ES-I3 (cell line): Measurements from ENCODE around the gene ZNF76.
"Not testable (repeated sequence)": the region's sequence is repeated elsewhere in the genome, so short reads cannot be mapped to it uniquely, and the experiment has no call there.

ENCODE experiments used
- H3K36me3 ChIP-seq: 2 replicates; pipeline ENCODE4 v1.6.1; 2013; ENCODE audit warnings: mild to moderate bottlenecking, low read length, control low read depth, moderate library complexity; ENCODE audit not compliant: insufficient read depth
- H3K4me1 ChIP-seq: 2 replicates; pipeline ENCODE4 v1.6.1; 2013; ENCODE audit warnings: mild to moderate bottlenecking, control low read depth, low read length; ENCODE audit not compliant: insufficient read depth
- H3K9ac ChIP-seq: 2 replicates; pipeline ENCODE4 v1.6.1; 2013; ENCODE audit warnings: low read depth, mild to moderate bottlenecking, low read length, moderate library complexity
- H3K9me3 ChIP-seq: 2 replicates; pipeline ENCODE4 v1.6.1; 2013; ENCODE audit warnings: mild to moderate bottlenecking, low read length, moderate library complexity; ENCODE audit not compliant: control insufficient read depth, insufficient read depth

ZNF76 gene

DNA sequence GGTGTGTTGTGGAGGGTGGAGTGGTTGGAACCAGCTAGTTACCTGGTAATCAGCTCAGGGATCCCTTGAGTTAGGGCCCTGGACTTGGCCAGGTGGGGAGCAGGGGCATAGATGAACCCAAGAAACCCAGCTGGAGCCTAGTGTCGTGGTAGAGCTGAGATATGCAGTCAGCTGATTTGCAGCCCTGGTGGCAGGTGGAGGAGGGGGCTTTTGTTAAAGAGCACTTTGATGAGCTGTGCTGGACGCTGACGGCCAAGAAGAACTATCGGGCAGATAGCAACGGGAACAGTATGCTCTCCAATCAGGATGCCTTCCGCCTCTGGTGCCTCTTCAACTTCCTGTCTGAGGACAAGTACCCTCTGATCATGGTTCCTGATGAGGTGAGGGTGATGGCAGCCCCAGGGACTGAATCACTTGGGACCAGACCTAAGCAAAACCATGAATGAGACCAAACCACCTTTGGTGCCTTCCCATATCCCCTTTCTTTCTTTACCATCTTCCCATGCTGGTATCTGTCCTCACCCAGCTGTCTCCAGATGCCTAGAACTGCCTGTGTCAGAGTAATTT is 50.8 kb downstream of the ZNF76 start:
- Histone ChIP-seq H3K36me3 (no peaks in the 10 kb centered on the region), H3K4me1 (no peaks in the 10 kb centered on the region), H3K9ac (no peak overlapping the region), H3K9me3 (no peaks in the 10 kb centered on the region)

DNA sequence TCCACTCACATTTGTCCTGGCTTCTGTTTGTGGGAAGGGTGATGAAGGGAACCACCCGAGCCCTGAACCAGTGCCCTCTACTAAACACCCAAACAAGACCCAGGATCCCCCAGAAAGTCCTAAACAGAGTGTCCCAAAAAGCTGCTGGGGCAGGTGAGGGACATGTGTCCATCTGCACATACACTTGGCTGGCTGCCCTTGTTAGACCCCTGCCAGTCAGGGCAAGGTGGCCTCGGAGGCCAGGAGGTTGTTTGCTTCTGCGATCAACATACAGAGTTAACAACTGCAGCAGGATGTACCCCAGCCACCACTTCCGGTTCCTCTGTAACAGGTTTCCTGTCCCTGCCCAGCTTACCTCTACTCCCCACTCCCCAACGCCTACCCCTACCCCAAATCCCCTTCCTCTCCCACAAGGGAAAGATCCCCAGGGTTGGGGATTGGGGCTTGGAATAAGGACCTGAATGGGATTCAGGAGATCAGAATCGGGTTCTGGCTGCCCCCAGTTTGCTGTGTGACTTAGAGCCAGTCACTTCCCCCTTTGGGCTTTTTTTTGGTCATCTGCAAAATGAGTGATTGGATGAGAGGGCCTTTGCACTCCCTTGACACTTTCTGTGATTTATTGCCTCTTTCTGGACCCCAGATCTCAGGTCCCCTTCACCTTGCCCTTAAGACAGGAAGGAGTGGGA is 52.0 kb downstream of the ZNF76 start:
- H3K36me3 ChIP-seq, result no peaks in the 10 kb centered on the region
- H3K4me1 ChIP-seq, result no peaks in the 10 kb centered on the region
- H3K9ac ChIP-seq, result no peak overlapping the region
- H3K9me3 ChIP-seq, result no peaks in the 10 kb centered on the region

- Histone ChIP-seq H3K4me1 (no peaks in the 10 kb centered on the region), H3K9ac (no peak overlapping the region), H3K36me3 (no peaks in the 10 kb centered on the region), H3K9me3 (no peaks in the 10 kb centered on the region)
These were observed 52.7 kb downstream of the ZNF76 start for GRCh38 chr6:35312076-35312800.

- no peaks in the 10 kb centered on the region for H3K9me3 ChIP-seq
- H3K4me1 ChIP-seq, result no peaks in the 10 kb centered on the region
- H3K9ac ChIP-seq, result no peak overlapping the region
- no peaks in the 10 kb centered on the region for H3K36me3 ChIP-seq
These were observed 53.3 kb downstream of the ZNF76 start for GRCh38 chr6:35312807-35313206.

DNA sequence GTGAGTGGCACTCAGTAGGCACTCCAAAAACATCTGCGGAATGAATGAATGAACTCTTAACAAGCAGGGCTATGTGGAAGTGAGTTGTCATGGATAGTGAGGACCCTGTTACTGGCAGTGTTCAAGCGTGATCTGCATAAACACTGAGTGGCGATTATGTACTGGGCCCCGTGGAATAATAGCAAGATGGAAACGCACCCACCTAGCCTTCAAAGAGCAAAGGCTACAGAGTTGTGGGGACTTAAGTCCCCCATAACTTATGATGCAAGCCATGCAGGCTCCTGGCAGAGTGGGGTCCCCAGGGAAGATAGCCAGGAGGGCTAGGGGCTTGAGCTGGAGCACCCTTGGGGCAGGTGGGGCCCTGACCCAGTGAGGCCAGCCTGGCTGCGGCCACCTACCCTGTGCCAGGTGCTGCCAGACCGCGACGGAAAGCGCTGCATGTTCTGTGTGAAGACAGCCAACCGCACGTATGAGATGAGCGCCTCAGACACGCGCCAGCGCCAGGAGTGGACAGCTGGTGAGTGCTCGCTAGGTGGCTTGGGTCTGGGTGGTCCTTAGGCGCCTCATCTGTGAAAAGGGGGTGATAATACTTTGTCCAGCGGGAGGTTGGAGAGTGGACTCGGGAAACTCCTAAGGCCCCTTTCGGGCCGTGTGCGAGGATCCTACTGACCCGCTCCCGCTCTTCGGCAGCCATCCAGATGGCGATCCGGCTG is 58.1 kb downstream of the ZNF76 start:
- H3K9me3 ChIP-seq, result no peaks in the 10 kb centered on the region
- H3K36me3 ChIP-seq, result no peaks in the 10 kb centered on the region
- no peaks in the 10 kb centered on the region for H3K4me1 ChIP-seq
- H3K9ac ChIP-seq, result peak overlapping the region; percentile 50

GRCh38 chr6:35318196-35319171 is 58.9 kb downstream of the ZNF76 start:
- Histone ChIP-seq H3K9ac (peak overlapping the region; percentile 50), H3K36me3 (no peaks in the 10 kb centered on the region), H3K9me3 (no peaks in the 10 kb centered on the region), H3K4me1 (no peaks in the 10 kb centered on the region)

DNA sequence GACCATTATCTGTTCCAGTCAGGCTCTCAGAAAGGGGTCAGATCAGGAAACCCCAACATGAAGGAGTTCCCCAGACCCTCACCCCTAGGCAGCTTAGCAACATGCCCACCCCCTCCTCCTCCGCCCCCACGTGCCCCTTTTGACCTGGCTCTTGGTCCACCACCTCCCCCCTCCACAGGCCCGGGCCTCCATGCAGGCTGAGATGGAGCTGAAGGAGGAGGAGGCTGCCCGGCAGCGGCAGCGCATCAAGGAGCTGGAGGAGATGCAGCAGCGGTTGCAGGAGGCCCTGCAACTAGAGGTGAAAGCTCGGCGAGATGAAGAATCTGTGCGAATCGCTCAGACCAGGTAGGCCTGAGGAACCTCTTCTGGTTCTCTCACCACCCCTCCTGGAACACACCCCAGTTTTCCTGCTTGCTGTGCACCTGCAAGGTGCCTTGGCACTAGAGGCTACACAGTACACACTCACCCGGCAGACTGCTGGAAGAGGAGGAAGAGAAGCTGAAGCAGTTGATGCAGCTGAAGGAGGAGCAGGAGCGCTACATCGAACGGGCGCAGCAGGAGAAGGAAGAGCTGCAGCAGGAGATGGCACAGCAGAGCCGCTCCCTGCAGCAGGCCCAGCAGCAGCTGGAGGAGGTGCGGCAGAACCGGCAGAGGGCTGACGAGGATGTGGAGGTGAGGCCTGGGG is 60.0 kb downstream of the ZNF76 start:
- H3K9ac ChIP-seq, result no peak overlapping the region
- no peaks in the 10 kb centered on the region for H3K36me3 ChIP-seq
- H3K9me3 ChIP-seq, result no peaks in the 10 kb centered on the region
- H3K4me1 ChIP-seq, result no peaks in the 10 kb centered on the region

DNA sequence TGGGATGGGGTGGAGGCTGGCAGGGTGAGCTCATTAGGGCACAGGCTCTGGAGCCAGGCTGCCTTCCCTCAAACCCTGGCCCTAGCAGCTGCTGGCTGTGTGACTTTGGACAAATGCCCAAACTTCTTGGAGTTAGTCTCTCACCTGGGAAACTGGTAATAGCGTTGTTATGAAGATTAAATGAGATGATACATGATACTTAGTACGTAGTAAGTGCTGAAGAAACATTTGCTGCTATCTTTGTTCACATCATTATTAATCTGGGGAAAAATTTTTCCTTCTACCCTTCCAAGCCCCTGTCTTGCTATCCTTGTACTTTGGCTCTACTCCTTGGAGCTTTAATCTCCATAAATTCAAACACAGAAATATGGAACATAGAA is 60.5 kb downstream of the ZNF76 start:
- Histone ChIP-seq H3K4me1 (no peaks in the 10 kb centered on the region), H3K9ac (no peak overlapping the region), H3K36me3 (no peaks in the 10 kb centered on the region), H3K9me3 (no peaks in the 10 kb centered on the region)

GRCh38 chr6:35321091-35321490 is 61.6 kb downstream of the ZNF76 start:
- H3K36me3 ChIP-seq, result no peaks in the 10 kb centered on the region
- no peak overlapping the region for H3K9ac ChIP-seq
- no peaks in the 10 kb centered on the region for H3K4me1 ChIP-seq
- no peaks in the 10 kb centered on the region for H3K9me3 ChIP-seq

GRCh38 chr6:35327349-35328027 is 68.0 kb downstream of the ZNF76 start:
- H3K9ac ChIP-seq, result no peak overlapping the region
- no peaks in the 10 kb centered on the region for H3K9me3 ChIP-seq
- H3K36me3 ChIP-seq, result no peaks in the 10 kb centered on the region

DNA sequence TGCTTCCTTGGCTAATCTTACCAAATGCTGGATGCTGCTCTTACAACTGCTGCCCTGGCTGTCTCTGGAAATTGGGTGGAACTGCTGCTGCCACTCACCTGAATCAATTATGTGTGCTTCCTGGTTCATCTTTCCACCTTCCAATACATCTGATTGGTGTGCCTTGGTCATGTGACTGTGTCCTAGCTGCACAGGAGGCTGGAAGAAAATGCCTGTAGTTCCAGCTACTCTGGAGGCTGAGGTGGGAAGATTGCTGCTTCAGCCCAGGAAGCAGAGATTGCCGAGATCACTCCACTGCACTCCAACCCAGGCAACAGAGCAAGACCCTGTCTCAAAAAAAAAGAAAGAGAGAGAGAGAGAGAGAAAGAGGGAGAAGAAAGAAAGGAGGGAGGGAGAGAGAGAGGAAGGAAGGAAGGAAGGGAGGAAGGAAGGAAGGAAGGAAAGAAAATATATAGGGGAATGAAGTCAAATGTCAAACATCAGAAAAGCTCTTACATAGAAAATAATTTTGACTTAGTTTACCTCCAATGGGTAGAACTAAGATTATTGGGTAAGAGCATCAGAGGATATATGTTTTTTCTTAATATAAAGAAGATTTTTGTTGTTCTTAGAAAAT is 68.7 kb downstream of the ZNF76 start:
- no peak overlapping the region for H3K9ac ChIP-seq
- H3K9me3 ChIP-seq, result no peaks in the 10 kb centered on the region
- H3K4me1 ChIP-seq, result no peaks in the 10 kb centered on the region
- no peaks in the 10 kb centered on the region for H3K36me3 ChIP-seq

More at GRCh38 chr6:35327349-35328027, 68.0 kb downstream of the ZNF76 start:
- no peaks in the 10 kb centered on the region for H3K4me1 ChIP-seq

DNA sequence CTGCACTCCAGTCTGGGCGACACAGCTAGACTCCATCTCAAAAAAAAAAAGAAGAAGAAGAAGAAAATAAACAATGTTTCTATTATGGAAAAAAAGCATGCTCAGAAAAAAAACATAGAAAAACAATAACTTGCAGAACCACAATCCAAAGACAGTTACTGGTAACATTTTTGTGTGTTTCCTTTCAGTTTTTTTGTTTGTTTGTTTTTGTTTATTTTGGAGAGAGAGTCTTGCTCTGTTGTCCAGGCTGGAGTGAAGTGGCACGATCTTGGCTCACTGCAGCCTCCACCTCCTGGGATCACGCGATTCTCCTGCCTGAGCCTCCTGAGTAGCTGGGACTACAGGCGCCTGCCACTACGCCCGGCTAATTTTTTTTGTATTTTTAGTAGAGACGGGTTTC is 69.4 kb downstream of the ZNF76 start:
- not testable (repeated sequence) for H3K4me1 ChIP-seq, H3K9me3 ChIP-seq, H3K9ac ChIP-seq

More for the DNA sequence above, 69.4 kb downstream of the ZNF76 start:
- not testable (repeated sequence) for H3K36me3 ChIP-seq
